H1 (cell line): Measurements from ENCODE around the gene SYCE3.
A peak's percentile ranks its signal among the peaks of the same experiment; 100 is the strongest.

Source experiments
- CTCF ChIP-seq, 3 experiments: IDR thresholded peaks; 1 replicate in 2 of 3; 2 replicates in 1 of 3; pipeline versions ENCODE4 v1.5.1 to v1.6.1; 2011; ENCODE audit warnings: low read length in 3 of 3, mild to moderate bottlenecking in 3 of 3, inconsistent platforms in 2 of 3, low read depth in 1 of 3, moderate library complexity in 1 of 3; ENCODE audit not compliant: insufficient read depth in 1 of 3; ENCODE audit errors: control extremely low read depth in 1 of 3
- EZH2 ChIP-seq: fragments of 200-600 bp; sonication (generic); IDR thresholded peaks from 2 replicates; pipeline ENCODE4 v1.7.1; 2012; ENCODE audit warnings: low read depth, mild to moderate bottlenecking, moderate library complexity, low read length, inconsistent platforms; ENCODE audit not compliant: severe bottlenecking
- JUN ChIP-seq: IDR thresholded peaks from 2 replicates; pipeline ENCODE4 v1.6.1; 2011; ENCODE audit warnings: low read depth, mild to moderate bottlenecking, improper control_type of control experiment, low read length
- PHF8 ChIP-seq: fragments of 200-600 bp; sonication (generic); conservative IDR thresholded peaks from 2 replicates; pipeline ENCODE4 v1.7.1; 2012; ENCODE audit warnings: low read depth, mild to moderate bottlenecking, inconsistent platforms, low read length, moderate library complexity
- POLR2A ChIP-seq, 2 experiments: IDR thresholded peaks; 1 replicate in 1 of 2; 2 replicates in 1 of 2; pipeline ENCODE4 v1.6.1; 2011; ENCODE audit warnings: low read depth in 2 of 2, low read length in 2 of 2, mild to moderate bottlenecking in 2 of 2; ENCODE audit errors: control extremely low read depth in 1 of 2
- POLR2AphosphoS5 ChIP-seq: IDR thresholded peaks from 2 replicates; pipeline ENCODE4 v1.6.1; 2011; ENCODE audit warnings: low read depth, low read length
- RAD21 ChIP-seq, 2 experiments: IDR thresholded peaks in 1 of 2; conservative IDR thresholded peaks in 1 of 2; 2 replicates each; pipeline ENCODE4 v1.6.1; 2011; ENCODE audit warnings: low read depth in 2 of 2, low read length in 2 of 2, improper control_type of control experiment in 1 of 2, inconsistent platforms in 1 of 2, mild to moderate bottlenecking in 1 of 2, moderate library complexity in 1 of 2
- SP2 ChIP-seq: IDR thresholded peaks from 2 replicates; pipeline ENCODE4 v1.6.1; 2012; ENCODE audit warnings: mild to moderate bottlenecking, low read length, inconsistent platforms
- TEAD4 ChIP-seq: IDR thresholded peaks from 2 replicates; pipeline ENCODE4 v1.6.1; 2012; ENCODE audit warnings: low read depth, low read length, inconsistent platforms, mixed read lengths

GRCh38 chr22:50581950-50582492, 19.3 kb upstream of the SYCE3 start:
- TF ChIP-seq CTCF (IDR thresholded peaks at IDR 0.05; ENCODE audit: control extremely low read depth in 1 of 3, insufficient read depth in 1 of 3, low read depth in 1 of 3, low read length in 3 of 3) = no peak
- TF ChIP-seq PHF8 = 0 out of 2 replicates have a peak, but pooled peaks have one; percentile 59
- no peak for TF ChIP-seq TEAD4
- TF ChIP-seq POLR2AphosphoS5 = no peak; the same call in 1 of the 2 replicates
- TF ChIP-seq POLR2A (IDR thresholded peaks at IDR 0.05; ENCODE audit: control extremely low read depth in 1 of 2, low read depth in 2 of 2, low read length in 2 of 2) = no peak
- TF ChIP-seq SP2 = no peak
- no peak for TF ChIP-seq RAD21 (IDR thresholded peaks at IDR 0.05 in 1 of 2, conservative IDR thresholded peaks at IDR 0.05 in 1 of 2; ENCODE audit: low read depth in 2 of 2, low read length in 2 of 2)
- TF ChIP-seq EZH2 = no peak
- no peak for TF ChIP-seq JUN
